Measurements from ENCODE around the gene APH1B. TPM values are rescaled to one million over a fixed set of nuclear protein-coding genes. Genes with fewer than 3 reads are reported as not detected.

The APH1B gene
- total and polyA plus RNA-seq, 9 of the 15 experiments (the other 6 are each of a cell fraction or from before 2014, with no cell fraction given) = 5.1 to 9.7 (median 7.0) TPM

DNA sequence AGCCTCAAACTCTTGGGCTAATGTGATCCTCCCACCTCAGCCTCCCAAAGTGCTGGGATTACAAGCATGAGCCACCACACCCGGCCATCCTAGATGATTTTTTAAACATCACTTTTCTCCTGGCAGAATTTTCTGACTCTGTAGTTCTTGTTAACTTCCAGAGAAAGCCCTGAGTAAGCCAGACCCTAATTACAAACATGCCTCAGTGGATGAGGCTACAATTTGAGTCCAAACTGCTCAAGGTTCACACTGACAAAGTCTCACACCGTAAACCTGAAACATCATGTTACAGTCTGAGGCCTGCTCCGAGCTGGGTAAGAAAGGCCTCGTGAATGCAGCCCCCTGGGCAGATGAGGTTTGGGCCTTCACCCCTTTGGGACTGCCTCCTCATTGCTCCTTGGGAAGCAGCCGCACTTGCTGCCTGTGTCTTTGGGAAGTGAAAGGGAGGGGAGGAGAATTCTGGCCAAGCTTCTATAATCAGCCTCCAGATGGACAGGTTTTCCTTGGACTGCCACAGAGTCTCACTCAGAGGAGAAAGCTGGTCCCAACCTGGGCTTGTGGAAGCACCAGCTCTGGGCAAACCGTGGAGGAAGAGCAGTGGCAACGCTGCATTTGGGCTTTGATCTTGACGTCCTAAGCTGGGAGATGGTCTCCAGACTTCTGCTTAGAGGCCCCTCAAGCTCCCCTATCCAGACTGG is 58.3 kb downstream of the APH1B start:
- BruUV-seq (replicated peaks) = no TSS peak

More for the DNA sequence above, 58.3 kb downstream of the APH1B start:
- no peak overlapping the region for H3K4me3 ChIP-seq
- POLR2A ChIA-PET = interaction anchor here (0.9 to 1.0 kb wide), 2 partner anchors 13 to 54 kb away, joined by 3 to 5 read pairs; no protein-coding TSS in a partner anchor
- H3K27me3 ChIP-seq (ENCODE audit: control insufficient read depth in 2 of 2, insufficient read depth in 2 of 2, low read length in 2 of 2) = no peaks in the 10 kb centered on the region
- CTCF ChIA-PET (ENCODE audit: low intra/inter-chr PET ratio) = no interaction called here
- 0 out of 2 replicates have a peak overlapping the region, but pooled peaks have one; percentile 22 for H2AFZ ChIP-seq (ENCODE audit: low read depth, low read length)
- TF ChIP-seq, protein P1, sequence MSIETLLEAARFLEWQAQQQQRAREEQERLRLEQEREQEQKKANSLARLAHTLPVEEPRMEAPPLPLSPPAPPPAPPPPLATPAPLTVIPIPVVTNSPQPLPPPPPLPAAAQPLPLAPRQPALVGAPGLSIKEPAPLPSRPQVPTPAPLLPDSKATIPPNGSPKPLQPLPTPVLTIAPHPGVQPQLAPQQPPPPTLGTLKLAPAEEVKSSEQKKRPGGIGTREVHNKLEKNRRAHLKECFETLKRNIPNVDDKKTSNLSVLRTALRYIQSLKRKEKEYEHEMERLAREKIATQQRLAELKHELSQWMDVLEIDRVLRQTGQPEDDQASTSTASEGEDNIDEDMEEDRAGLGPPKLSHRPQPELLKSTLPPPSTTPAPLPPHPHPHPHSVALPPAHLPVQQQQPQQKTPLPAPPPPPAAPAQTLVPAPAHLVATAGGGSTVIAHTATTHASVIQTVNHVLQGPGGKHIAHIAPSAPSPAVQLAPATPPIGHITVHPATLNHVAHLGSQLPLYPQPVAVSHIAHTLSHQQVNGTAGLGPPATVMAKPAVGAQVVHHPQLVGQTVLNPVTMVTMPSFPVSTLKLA (conservative IDR thresholded peaks at IDR 0.05) = no peak
- TF ChIP-seq SIN3B (IDR thresholded peaks at IDR 0.05; ENCODE audit: low read depth) = no peak
- TF ChIP-seq, protein P2, sequence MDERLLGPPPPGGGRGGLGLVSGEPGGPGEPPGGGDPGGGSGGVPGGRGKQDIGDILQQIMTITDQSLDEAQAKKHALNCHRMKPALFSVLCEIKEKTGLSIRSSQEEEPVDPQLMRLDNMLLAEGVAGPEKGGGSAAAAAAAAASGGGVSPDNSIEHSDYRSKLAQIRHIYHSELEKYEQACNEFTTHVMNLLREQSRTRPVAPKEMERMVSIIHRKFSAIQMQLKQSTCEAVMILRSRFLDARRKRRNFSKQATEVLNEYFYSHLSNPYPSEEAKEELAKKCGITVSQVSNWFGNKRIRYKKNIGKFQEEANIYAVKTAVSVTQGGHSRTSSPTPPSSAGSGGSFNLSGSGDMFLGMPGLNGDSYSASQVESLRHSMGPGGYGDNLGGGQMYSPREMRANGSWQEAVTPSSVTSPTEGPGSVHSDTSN (CRISPR knock-in tag; IDR thresholded peaks at IDR 0.05; ENCODE audit: low read depth) = no peak
- TF ChIP-seq, protein P2 (tag; conservative IDR thresholded peaks at IDR 0.05; ENCODE audit: low read depth) = no peak
- TF ChIP-seq MYBL2 (IDR thresholded peaks at IDR 0.05; ENCODE audit: low read depth) = no peak
- TF ChIP-seq MYBL2 (CRISPR knock-in tag; IDR thresholded peaks at IDR 0.05; ENCODE audit: borderline replicate concordance) = no peak
- no peak for TF ChIP-seq NCOA1 (IDR thresholded peaks at IDR 0.05; ENCODE audit: low read depth)
- no peak for TF ChIP-seq ESRRB (CRISPR knock-in tag; IDR thresholded peaks at IDR 0.05; ENCODE audit: borderline replicate concordance)
- no peak for TF ChIP-seq TEAD1 (CRISPR knock-in tag; IDR thresholded peaks at IDR 0.05)
- no peak for TF ChIP-seq XRCC4 (IDR thresholded peaks at IDR 0.05; ENCODE audit: extremely low read depth, insufficient read depth, insufficient read length)
- no peak for TF ChIP-seq CXXC5 (CRISPR knock-in tag; IDR thresholded peaks at IDR 0.05)
- no peak for TF ChIP-seq FOSL1 (tag; conservative IDR thresholded peaks at IDR 0.05)
- H3K36me3 ChIP-seq (ENCODE audit: control insufficient read depth, insufficient read depth, low read length) = no peaks in the 10 kb centered on the region
- in situ Hi-C loops (cut with MboI) (no loop called here), intact Hi-C loops (cut with micrococcal nuclease) (no loop called here)
- H3K9me3 ChIP-seq (replicated peaks; ENCODE audit: control insufficient read depth, insufficient read depth, low read depth, low read length) = no peaks in the 10 kb centered on the region
- no peaks in the 10 kb centered on the region for H4K20me1 ChIP-seq (replicated peaks; ENCODE audit: control insufficient read depth, insufficient read depth, low read length)
- peaks cover 8 to 12% of the 10 kb centered on the region in 2 experiments; a peak in 4 of 5 replicates for H3K4me1 ChIP-seq (replicated peaks in 1 of 2; ENCODE audit: control insufficient read depth in 2 of 2, insufficient read depth in 2 of 2, low read length in 2 of 2)
- 37% methylated on average over 8 of the region's 8 CpGs for WGBS (ENCODE audit: insufficient coverage, low coverage, missing lambda C conversion rate)
- H3K9me1 ChIP-seq (ENCODE audit: control insufficient read depth, insufficient read depth, low read length) = no peaks in the 10 kb centered on the region
- peak overlapping the region in 1 of 2 experiments; percentile 54; a peak in 1 of 4 replicates for H3K9ac ChIP-seq (ENCODE audit: insufficient read depth in 1 of 2, low read depth in 2 of 2, low read length in 2 of 2)
- DNase-seq (ENCODE audit: extremely low read depth in 1 of 4, low spot score in 3 of 4) (no peak), ATAC-seq (no peak), FAIRE-seq (no peak)
- no peaks in the 10 kb centered on the region for H3K79me2 ChIP-seq (ENCODE audit: control insufficient read depth, insufficient read depth, low read length)
- H3K4me2 ChIP-seq (ENCODE audit: insufficient read depth, low read length) = no peak overlapping the region
- H3K27ac ChIP-seq (ENCODE audit: extremely low read depth, low read depth, low read length) = no peak overlapping the region
